ENCODE measurements around the gene TAS2R1. TPM values are rescaled to one million over a fixed set of nuclear protein-coding genes. Genes with fewer than 3 reads are reported as not detected.

TAS2R1 gene
- total RNA-seq, 4 donors from 2014 or later: not detected

- TF ChIP-seq POLR2A (IDR thresholded peaks at IDR 0.05) (no peak), POLR2AphosphoS5 (IDR thresholded peaks at IDR 0.05) (no peak), EP300 (IDR thresholded peaks at IDR 0.05) (no peak)
- TF ChIP-seq, protein P1, sequence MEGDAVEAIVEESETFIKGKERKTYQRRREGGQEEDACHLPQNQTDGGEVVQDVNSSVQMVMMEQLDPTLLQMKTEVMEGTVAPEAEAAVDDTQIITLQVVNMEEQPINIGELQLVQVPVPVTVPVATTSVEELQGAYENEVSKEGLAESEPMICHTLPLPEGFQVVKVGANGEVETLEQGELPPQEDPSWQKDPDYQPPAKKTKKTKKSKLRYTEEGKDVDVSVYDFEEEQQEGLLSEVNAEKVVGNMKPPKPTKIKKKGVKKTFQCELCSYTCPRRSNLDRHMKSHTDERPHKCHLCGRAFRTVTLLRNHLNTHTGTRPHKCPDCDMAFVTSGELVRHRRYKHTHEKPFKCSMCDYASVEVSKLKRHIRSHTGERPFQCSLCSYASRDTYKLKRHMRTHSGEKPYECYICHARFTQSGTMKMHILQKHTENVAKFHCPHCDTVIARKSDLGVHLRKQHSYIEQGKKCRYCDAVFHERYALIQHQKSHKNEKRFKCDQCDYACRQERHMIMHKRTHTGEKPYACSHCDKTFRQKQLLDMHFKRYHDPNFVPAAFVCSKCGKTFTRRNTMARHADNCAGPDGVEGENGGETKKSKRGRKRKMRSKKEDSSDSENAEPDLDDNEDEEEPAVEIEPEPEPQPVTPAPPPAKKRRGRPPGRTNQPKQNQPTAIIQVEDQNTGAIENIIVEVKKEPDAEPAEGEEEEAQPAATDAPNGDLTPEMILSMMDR (IDR thresholded peaks at IDR 0.05): no peak
- 64% methylated on average over 5 of the region's 5 CpGs for WGBS
- no peaks in the 10 kb centered on the region for H3K36me3 ChIP-seq
Measured at GRCh38 chr5:9625286-9625685, 4.9 kb downstream of the TAS2R1 start.

GRCh38 chr5:9624196-9624947, 5.8 kb downstream of the TAS2R1 start:
- Histone ChIP-seq H3K27ac (no peak overlapping the region), H3K27me3 (no peaks in the 10 kb centered on the region), H3K9me3 (no peaks in the 10 kb centered on the region), H3K36me3 (no peaks in the 10 kb centered on the region), H3K4me3 (no peak overlapping the region), H3K4me1 (no peaks in the 10 kb centered on the region)
- TF ChIP-seq EP300 (IDR thresholded peaks at IDR 0.05) (no peak), POLR2AphosphoS5 (IDR thresholded peaks at IDR 0.05) (no peak), POLR2A (IDR thresholded peaks at IDR 0.05) (no peak)
- TF ChIP-seq, protein P1 (IDR thresholded peaks at IDR 0.05): no peak
- WGBS: 83% methylated on average over 5 of the region's 5 CpGs
- DNase-seq (ENCODE audit: low spot score in 2 of 2): no peak

More at GRCh38 chr5:9625286-9625685, 4.9 kb downstream of the TAS2R1 start:
- Histone ChIP-seq H3K4me1 (no peaks in the 10 kb centered on the region), H3K4me3 (no peak overlapping the region), H3K9me3 (no peaks in the 10 kb centered on the region), H3K27ac (no peak overlapping the region), H3K27me3 (no peaks in the 10 kb centered on the region)
- DNase-seq (ENCODE audit: low spot score in 2 of 2): no peak

DNA sequence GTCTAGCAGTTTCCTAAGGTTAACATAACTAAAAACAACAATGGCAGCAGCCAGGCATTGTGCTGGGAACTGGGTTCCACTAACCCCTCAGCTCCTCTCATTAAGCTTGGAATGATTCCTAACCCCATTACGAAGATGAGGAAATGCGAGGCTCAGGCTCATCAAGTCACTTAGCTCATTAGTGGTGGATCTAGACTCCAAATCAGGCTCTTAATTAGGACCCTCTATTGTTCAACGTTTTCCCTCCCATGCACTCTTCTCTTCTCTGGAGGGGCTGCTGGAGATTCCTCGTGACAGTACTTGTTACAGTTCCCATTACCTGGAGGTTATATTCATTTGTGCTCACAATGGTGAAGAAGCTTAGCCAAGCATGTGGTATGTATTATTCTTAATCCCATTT, 6.5 kb downstream of the TAS2R1 start:
- no peaks in the 10 kb centered on the region for H3K36me3 ChIP-seq
- H3K4me1 ChIP-seq: no peaks in the 10 kb centered on the region
- no peak overlapping the region for H3K27ac ChIP-seq
- no peaks in the 10 kb centered on the region for H3K27me3 ChIP-seq
- WGBS: 75% methylated on average over 4 of the region's 4 CpGs
- H3K9me3 ChIP-seq: no peaks in the 10 kb centered on the region
- DNase-seq (ENCODE audit: low spot score in 2 of 2): no peak
- TF ChIP-seq EP300 (IDR thresholded peaks at IDR 0.05) (no peak), POLR2AphosphoS5 (IDR thresholded peaks at IDR 0.05) (no peak), POLR2A (IDR thresholded peaks at IDR 0.05) (no peak)
- TF ChIP-seq, protein P1 (IDR thresholded peaks at IDR 0.05): no peak
- no peak overlapping the region for H3K4me3 ChIP-seq

DNA sequence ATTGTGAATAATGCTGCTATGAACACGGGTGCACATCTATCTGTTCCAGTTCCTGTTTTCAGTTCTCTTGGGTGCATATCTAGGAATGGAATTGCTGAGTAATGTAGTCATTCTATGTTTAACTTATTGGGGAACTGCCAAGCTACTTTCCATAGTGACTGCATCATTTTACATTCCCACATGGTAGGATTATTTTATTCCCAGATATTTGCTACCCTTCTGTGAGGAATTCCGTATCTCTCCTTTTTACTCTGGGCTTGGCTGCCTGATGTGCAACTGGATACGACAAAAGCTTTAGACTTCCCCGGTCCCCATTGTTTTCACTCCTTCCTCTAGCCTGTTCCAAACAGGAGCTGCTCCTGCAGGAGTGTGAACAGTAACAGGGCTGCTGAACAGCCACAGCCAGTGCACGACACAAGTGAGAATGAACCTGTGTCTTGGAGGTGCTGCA, 7.2 kb downstream of the TAS2R1 start:
- DNase-seq (ENCODE audit: low spot score in 2 of 2): no peak
- Histone ChIP-seq H3K27ac (no peak overlapping the region), H3K36me3 (no peaks in the 10 kb centered on the region), H3K4me1 (no peaks in the 10 kb centered on the region), H3K9me3 (no peaks in the 10 kb centered on the region), H3K4me3 (no peak overlapping the region), H3K27me3 (no peaks in the 10 kb centered on the region)
- 37% methylated on average over 5 of the region's 5 CpGs for WGBS
- TF ChIP-seq, protein P1 (IDR thresholded peaks at IDR 0.05): no peak
- no peak for TF ChIP-seq EP300 (IDR thresholded peaks at IDR 0.05)
- no peak for TF ChIP-seq POLR2AphosphoS5 (IDR thresholded peaks at IDR 0.05)
- TF ChIP-seq POLR2A (IDR thresholded peaks at IDR 0.05): no peak

- H3K4me3 ChIP-seq: no peak overlapping the region
- no peak for DNase-seq (ENCODE audit: low spot score in 2 of 2)
- 56% methylated on average over 7 of the region's 7 CpGs for WGBS
- TF ChIP-seq EP300 (IDR thresholded peaks at IDR 0.05): no peak
- TF ChIP-seq POLR2AphosphoS5 (IDR thresholded peaks at IDR 0.05): no peak
- TF ChIP-seq POLR2A (IDR thresholded peaks at IDR 0.05): no peak
- TF ChIP-seq, protein P1 (IDR thresholded peaks at IDR 0.05): no peak
- no peaks in the 10 kb centered on the region for H3K36me3 ChIP-seq
- no peaks in the 10 kb centered on the region for H3K27me3 ChIP-seq
- H3K4me1 ChIP-seq: no peaks in the 10 kb centered on the region
- no peak overlapping the region for H3K27ac ChIP-seq
- no peaks in the 10 kb centered on the region for H3K9me3 ChIP-seq
Measured at GRCh38 chr5:9621379-9621903, 8.7 kb downstream of the TAS2R1 start.

All from suprapubic skin (tissue), 4 donors.